Neural cell (in vitro differentiated cells): ENCODE data around the gene SNX32. TPM values are rescaled to one million over a fixed set of nuclear protein-coding genes. Genes with fewer than 3 reads are reported as not detected.

ENCODE experiments used
- H2AFZ ChIP-seq: fragments of 200-600, 300-800 bp; sonication (generic), shearing (Covaris generic); 2 replicates; pipeline ENCODE4 v1.6.0; 2014; ENCODE audit warnings: low read depth, mild to moderate bottlenecking, antibody characterized with exemption, low read length, moderate library complexity
- H3F3A ChIP-seq: fragments of 200-600 bp; shearing (Covaris generic); 2 replicates; pipeline ENCODE4 v1.6.1; 2016; ENCODE audit warnings: mild to moderate bottlenecking, moderate library complexity, mixed read lengths, antibody characterized with exemption, low read length; ENCODE audit not compliant: insufficient read depth, poor library complexity, severe bottlenecking
- H3K27ac ChIP-seq: fragments of 200-600, 300-800 bp; sonication (generic), shearing (Covaris generic); 2 replicates; pipeline ENCODE4 v1.5.1; 2014; ENCODE audit warnings: mild to moderate bottlenecking, low read length, moderate library complexity
- H3K27me3 ChIP-seq: fragments of 300-800, 200-600 bp; sonication (generic), shearing (Covaris generic); 2 replicates; pipeline ENCODE4 v1.6.0; 2014; ENCODE audit warnings: mild to moderate bottlenecking, low read depth, low read length, moderate library complexity; ENCODE audit not compliant: insufficient read depth
- H3K36me3 ChIP-seq: fragments of 300-800, 200-600 bp; sonication (generic), shearing (Covaris generic); 2 replicates; pipeline ENCODE4 v1.5.1; 2014; ENCODE audit warnings: mild to moderate bottlenecking, antibody characterized with exemption, low read length, moderate library complexity; ENCODE audit not compliant: insufficient read depth
- H3K4me2 ChIP-seq: fragments of 300-800, 200-600 bp; sonication (generic), shearing (Covaris generic); 2 replicates; pipeline ENCODE4 v1.6.0; 2014; ENCODE audit warnings: mild to moderate bottlenecking, low read length
- H3K4me3 ChIP-seq: fragments of 300-800, 200-600 bp; sonication (generic), shearing (Covaris generic); 2 replicates; pipeline ENCODE4 v1.5.1; 2014; ENCODE audit warnings: mild to moderate bottlenecking, low read length, moderate library complexity
- H3K79me2 ChIP-seq: fragments of 200-600 bp; shearing (Covaris generic); replicated peaks from 2 replicates; pipeline ENCODE4 v1.6.0; 2014; ENCODE audit warnings: mild to moderate bottlenecking, low read length, moderate library complexity; ENCODE audit not compliant: insufficient read depth
- H3K9ac ChIP-seq: fragments of 300-800, 200-600 bp; sonication (generic), shearing (Covaris generic); 2 replicates; pipeline ENCODE4 v1.6.1; 2016; ENCODE audit warnings: mild to moderate bottlenecking, low read length, mixed read lengths
- H3K9me2 ChIP-seq: fragments of 200-600 bp; shearing (Covaris generic); 2 replicates; pipeline ENCODE4 v1.6.1; 2016; ENCODE audit warnings: mild to moderate bottlenecking, low read length, mixed read lengths; ENCODE audit not compliant: insufficient read depth
- H3K9me3 ChIP-seq: fragments of 200-600, 300-800 bp; sonication (generic), shearing (Covaris generic); 2 replicates; pipeline ENCODE4 v1.6.1; 2016; ENCODE audit warnings: mild to moderate bottlenecking, mixed run types, low read length, moderate library complexity, mixed read lengths
- H4K20me1 ChIP-seq: fragments of 200-600 bp; shearing (Covaris generic); 2 replicates; pipeline ENCODE4 v1.6.1; 2016; ENCODE audit warnings: mild to moderate bottlenecking, mixed run types; ENCODE audit not compliant: insufficient read depth
- EP300 ChIP-seq: fragments of 450-650 bp; conservative IDR thresholded peaks from 2 replicates; pipeline ENCODE4 v1.6.1; 2014; ENCODE audit warnings: antibody characterized with exemption, mild to moderate bottlenecking, moderate library complexity; ENCODE audit not compliant: poor library complexity, severe bottlenecking
- EZH2 ChIP-seq: fragments of 200-600, 300-800 bp; shearing (Covaris generic), sonication (generic); IDR thresholded peaks from 2 replicates; pipeline ENCODE4 v1.6.1; 2014; ENCODE audit warnings: antibody characterized with exemption, low read length, borderline replicate concordance, mild to moderate bottlenecking; ENCODE audit not compliant: insufficient read depth, poor library complexity, severe bottlenecking
- MXI1 ChIP-seq: fragments of 450-650 bp; conservative IDR thresholded peaks from 2 replicates; pipeline ENCODE4 v1.6.1; 2014; ENCODE audit warnings: antibody characterized with exemption, mild to moderate bottlenecking; ENCODE audit not compliant: poor library complexity, severe bottlenecking
- POLR2AphosphoS5 ChIP-seq: IDR thresholded peaks from 2 replicates; pipeline ENCODE4 v1.6.1; 2012
- RAD21 ChIP-seq: fragments of 450-650 bp; conservative IDR thresholded peaks from 2 replicates; pipeline ENCODE4 v1.6.1; 2014; ENCODE audit warnings: antibody characterized with exemption, mild to moderate bottlenecking, moderate library complexity
- REST ChIP-seq: IDR thresholded peaks from 2 replicates; pipeline ENCODE4 v1.6.1; 2012; ENCODE audit warnings: borderline replicate concordance
- SMC3 ChIP-seq: fragments of 450-650 bp; conservative IDR thresholded peaks from 2 replicates; pipeline ENCODE4 v1.6.1; 2014; ENCODE audit warnings: antibody characterized with exemption, mild to moderate bottlenecking, moderate library complexity; ENCODE audit not compliant: poor library complexity
- TAF1 ChIP-seq: IDR thresholded peaks from 2 replicates; pipeline ENCODE4 v1.6.1; 2012; ENCODE audit warnings: low read depth
- polyA plus RNA-seq: library from polyadenylated mRNA; depleted of rRNA; stranded (reverse); fragments of >200 nt; gene quantifications from 2 replicates; pipeline ENCODE4 v1.2.3, GENCODE V29; 2014
- TF ChIP-seq, protein P1 (sequence below): fragments of 450-650 bp; IDR thresholded peaks from 2 replicates; pipeline ENCODE4 v1.5.1; 2014; ENCODE audit warnings: antibody characterized with exemption, mild to moderate bottlenecking, moderate library complexity; ENCODE audit not compliant: poor library complexity, severe bottlenecking

SNX32 gene
- polyA plus RNA-seq, 1 donor from 2014 or later, result 16.0 TPM

GRCh38 chr11:65867284-65868071 lies 33.7 kb downstream of the SNX32 start:
- Histone ChIP-seq H3K27me3 (no peaks in the 10 kb centered on the region), H2AFZ (no peak overlapping the region), H3K4me3 (no peak overlapping the region), H3K4me2 (no peak overlapping the region), H3K36me3 (no peaks in the 10 kb centered on the region), H3K27ac (no peak overlapping the region), H3K9me3 (no peaks in the 10 kb centered on the region), H3K9ac (no peak overlapping the region), H3F3A (no peaks in the 10 kb centered on the region), H3K79me2 (no peaks in the 10 kb centered on the region), H4K20me1 (no peaks in the 10 kb centered on the region), H3K9me2 (no peaks in the 10 kb centered on the region)
- TF ChIP-seq REST (no peak), POLR2AphosphoS5 (no peak), RAD21 (no peak), TAF1 (no peak), SMC3 (no peak), MXI1 (no peak), EP300 (no peak), EZH2 (no peak)
- TF ChIP-seq, protein P1, sequence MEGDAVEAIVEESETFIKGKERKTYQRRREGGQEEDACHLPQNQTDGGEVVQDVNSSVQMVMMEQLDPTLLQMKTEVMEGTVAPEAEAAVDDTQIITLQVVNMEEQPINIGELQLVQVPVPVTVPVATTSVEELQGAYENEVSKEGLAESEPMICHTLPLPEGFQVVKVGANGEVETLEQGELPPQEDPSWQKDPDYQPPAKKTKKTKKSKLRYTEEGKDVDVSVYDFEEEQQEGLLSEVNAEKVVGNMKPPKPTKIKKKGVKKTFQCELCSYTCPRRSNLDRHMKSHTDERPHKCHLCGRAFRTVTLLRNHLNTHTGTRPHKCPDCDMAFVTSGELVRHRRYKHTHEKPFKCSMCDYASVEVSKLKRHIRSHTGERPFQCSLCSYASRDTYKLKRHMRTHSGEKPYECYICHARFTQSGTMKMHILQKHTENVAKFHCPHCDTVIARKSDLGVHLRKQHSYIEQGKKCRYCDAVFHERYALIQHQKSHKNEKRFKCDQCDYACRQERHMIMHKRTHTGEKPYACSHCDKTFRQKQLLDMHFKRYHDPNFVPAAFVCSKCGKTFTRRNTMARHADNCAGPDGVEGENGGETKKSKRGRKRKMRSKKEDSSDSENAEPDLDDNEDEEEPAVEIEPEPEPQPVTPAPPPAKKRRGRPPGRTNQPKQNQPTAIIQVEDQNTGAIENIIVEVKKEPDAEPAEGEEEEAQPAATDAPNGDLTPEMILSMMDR, result no peak

DNA sequence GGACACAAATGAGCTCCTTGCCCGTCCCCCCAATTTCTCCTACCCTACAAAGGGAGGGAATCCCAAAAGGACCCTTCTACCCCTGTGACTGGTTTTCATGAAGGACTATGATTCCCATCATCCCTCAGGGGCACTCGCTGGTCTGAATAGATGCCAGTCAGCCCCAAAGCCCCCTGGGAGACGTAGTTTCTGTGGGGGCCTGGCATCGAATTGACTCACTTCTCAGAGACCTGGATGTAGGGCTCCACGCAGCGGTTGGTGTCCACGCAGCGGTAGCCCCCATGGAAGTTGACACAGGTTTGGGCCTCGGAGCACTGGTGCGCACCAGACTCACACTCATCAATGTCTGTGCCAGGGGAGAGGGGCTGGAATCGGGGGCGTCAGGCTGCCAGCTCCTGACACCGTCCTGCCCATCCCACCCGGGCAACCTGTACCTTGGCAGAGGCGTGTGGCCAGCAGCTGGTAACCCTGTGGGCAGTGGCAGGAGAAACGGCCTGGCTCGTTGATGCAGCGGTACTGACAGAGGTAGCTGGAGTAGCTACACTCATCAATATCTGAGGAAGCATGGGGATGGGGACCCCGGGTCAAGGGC lies 34.4 kb downstream of the SNX32 start:
- Histone ChIP-seq H3K4me3 (no peak overlapping the region), H3F3A (no peaks in the 10 kb centered on the region), H2AFZ (no peak overlapping the region), H4K20me1 (no peaks in the 10 kb centered on the region), H3K79me2 (no peaks in the 10 kb centered on the region), H3K9ac (no peak overlapping the region), H3K27me3 (peaks cover 5% of the 10 kb centered on the region), H3K9me2 (no peaks in the 10 kb centered on the region), H3K4me2 (no peak overlapping the region), H3K36me3 (no peaks in the 10 kb centered on the region), H3K9me3 (no peaks in the 10 kb centered on the region), H3K27ac (no peak overlapping the region)
- TF ChIP-seq POLR2AphosphoS5, result peak; percentile 24
- TF ChIP-seq MXI1, result no peak
